Measurements from ENCODE around the gene CARMIL3.

Gene CARMIL3

GRCh38 chr14:24092505-24093206, 40.8 kb downstream of the CARMIL3 start:
- Histone ChIP-seq H3K27me3 (ENCODE audit: control insufficient read depth in 3 of 3, insufficient read depth in 3 of 3, low read depth in 1 of 3, low read length in 3 of 3) (no peaks in the 10 kb centered on the region), H3K4ac (ENCODE audit: low read length) (no peak overlapping the region), H4K8ac (ENCODE audit: low read depth, low read length) (no peak overlapping the region), H3K23ac (ENCODE audit: low read depth, low read length, poor library complexity) (no peak overlapping the region), H3K4me1 (ENCODE audit: control insufficient read depth in 2 of 2, insufficient read depth in 1 of 2, low read depth in 1 of 2, low read length in 2 of 2) (peaks cover 14% of the 10 kb centered on the region in 2 donors), H3K27ac (replicated peaks; ENCODE audit: low read length) (no peak overlapping the region), H2BK5ac (ENCODE audit: low read length) (no peak overlapping the region), H3K36me3 (replicated peaks in 1 of 2; ENCODE audit: control insufficient read depth in 2 of 2, insufficient read depth in 2 of 2, low read length in 2 of 2) (peaks cover 0 to 3% of the 10 kb centered on the region in 2 donors), H3K9me3 (replicated peaks in 1 of 2; ENCODE audit: control insufficient read depth in 2 of 2, insufficient read depth in 1 of 2, low read depth in 1 of 2, low read length in 2 of 2) (no peaks in the 10 kb centered on the region), H3K4me2 (ENCODE audit: insufficient read depth, low read length, poor library complexity, severe bottlenecking) (no peak overlapping the region), H2AK5ac (ENCODE audit: low read depth, low read length) (no peak overlapping the region), H2AFZ (ENCODE audit: low read length) (no peak overlapping the region), H2BK12ac (ENCODE audit: low read length) (no peak overlapping the region), H2BK15ac (ENCODE audit: low read length) (peak overlapping the region; percentile 22), H3K18ac (ENCODE audit: low read length) (no peak overlapping the region), H3K14ac (ENCODE audit: low read length) (no peak overlapping the region), H3K4me3 (ENCODE audit: low read length in 2 of 2) (no peak overlapping the region), H3K9ac (ENCODE audit: low read depth, low read length, poor library complexity) (no peak overlapping the region), H2BK120ac (ENCODE audit: low read depth, low read length) (no peak overlapping the region), H3K79me1 (ENCODE audit: low read depth, low read length) (no peaks in the 10 kb centered on the region), H4K91ac (ENCODE audit: low read depth, low read length, poor library complexity) (no peak overlapping the region)
- no CpG with 5 or more reads among the region's 4 CpGs for WGBS, 2 donors (ENCODE audit: extremely low coverage in 2 of 2, insufficient read length in 2 of 2, insufficient replicate concordance in 1 of 2)
- no peak for DNase-seq (ENCODE audit: low spot score)

GRCh38 chr14:24093207-24093900, 41.5 kb downstream of the CARMIL3 start:
- Histone ChIP-seq H3K79me1 (ENCODE audit: low read depth, low read length) (no peaks in the 10 kb centered on the region), H2BK5ac (ENCODE audit: low read length) (no peak overlapping the region), H2AFZ (ENCODE audit: low read length) (peak overlapping the region; percentile 97), H3K23ac (ENCODE audit: low read depth, low read length, poor library complexity) (no peak overlapping the region), H3K27ac (replicated peaks; ENCODE audit: low read length) (peak overlapping the region; percentile 34), H2BK120ac (ENCODE audit: low read depth, low read length) (no peak overlapping the region), H3K36me3 (replicated peaks in 1 of 2; ENCODE audit: control insufficient read depth in 2 of 2, insufficient read depth in 2 of 2, low read length in 2 of 2) (peaks cover 5 to 6% of the 10 kb centered on the region in 2 donors), H2BK12ac (ENCODE audit: low read length) (no peak overlapping the region), H3K18ac (ENCODE audit: low read length) (peak overlapping the region; percentile 50), H4K91ac (ENCODE audit: low read depth, low read length, poor library complexity) (no peak overlapping the region), H3K4me1 (ENCODE audit: control insufficient read depth in 2 of 2, insufficient read depth in 1 of 2, low read depth in 1 of 2, low read length in 2 of 2) (peaks cover 14% of the 10 kb centered on the region in 2 donors), H3K27me3 (ENCODE audit: control insufficient read depth in 3 of 3, insufficient read depth in 3 of 3, low read depth in 1 of 3, low read length in 3 of 3) (no peaks in the 10 kb centered on the region), H4K8ac (ENCODE audit: low read depth, low read length) (no peak overlapping the region), H3K4me2 (ENCODE audit: insufficient read depth, low read length, poor library complexity, severe bottlenecking) (no peak overlapping the region), H3K9ac (ENCODE audit: low read depth, low read length, poor library complexity) (no peak overlapping the region), H3K14ac (ENCODE audit: low read length) (no peak overlapping the region), H2BK15ac (ENCODE audit: low read length) (peak overlapping the region; percentile 5), H3K4ac (ENCODE audit: low read length) (no peak overlapping the region), H3K9me3 (replicated peaks in 1 of 2; ENCODE audit: control insufficient read depth in 2 of 2, insufficient read depth in 1 of 2, low read depth in 1 of 2, low read length in 2 of 2) (no peaks in the 10 kb centered on the region), H2AK5ac (ENCODE audit: low read depth, low read length) (peak overlapping the region; percentile 36), H3K4me3 (ENCODE audit: low read length in 2 of 2) (peak overlapping the region in 1 of 2 donors; percentile 73)
- no peak for DNase-seq (ENCODE audit: low spot score)
- no CpG with 5 or more reads among the region's 19 CpGs for WGBS, 2 donors (ENCODE audit: extremely low coverage in 2 of 2, insufficient read length in 2 of 2, insufficient replicate concordance in 1 of 2)

- Histone ChIP-seq H3K27me3 (ENCODE audit: control insufficient read depth in 3 of 3, insufficient read depth in 3 of 3, low read depth in 1 of 3, low read length in 3 of 3) (no peaks in the 10 kb centered on the region), H2BK120ac (ENCODE audit: low read depth, low read length) (peak within 1 kb of the TSS; percentile 81), H3K4me1 (ENCODE audit: control insufficient read depth in 2 of 2, insufficient read depth in 1 of 2, low read depth in 1 of 2, low read length in 2 of 2) (peaks cover 14% of the 10 kb centered on the region in 2 donors), H3K27ac (replicated peaks; ENCODE audit: low read length) (peak within 1 kb of the TSS; percentile 65), H2BK15ac (ENCODE audit: low read length) (peak within 1 kb of the TSS; percentile 79), H2BK12ac (ENCODE audit: low read length) (no peak within 1 kb of the TSS), H3K9ac (ENCODE audit: low read depth, low read length, poor library complexity) (peak within 1 kb of the TSS; percentile 91), H2AFZ (ENCODE audit: low read length) (peak within 1 kb of the TSS; percentile 97), H3K23ac (ENCODE audit: low read depth, low read length, poor library complexity) (peak within 1 kb of the TSS; percentile 94), H3K79me1 (ENCODE audit: low read depth, low read length) (no peaks in the 10 kb centered on the region), H3K36me3 (replicated peaks in 1 of 2; ENCODE audit: control insufficient read depth in 2 of 2, insufficient read depth in 2 of 2, low read length in 2 of 2) (peaks cover 11 to 12% of the 10 kb centered on the region in 2 donors), H3K9me3 (replicated peaks in 1 of 2; ENCODE audit: control insufficient read depth in 2 of 2, insufficient read depth in 1 of 2, low read depth in 1 of 2, low read length in 2 of 2) (no peaks in the 10 kb centered on the region), H3K4me2 (ENCODE audit: insufficient read depth, low read length, poor library complexity, severe bottlenecking) (peak within 1 kb of the TSS; percentile 83), H3K4ac (ENCODE audit: low read length) (no peak within 1 kb of the TSS), H2AK5ac (ENCODE audit: low read depth, low read length) (peak within 1 kb of the TSS; percentile 64), H3K4me3 (ENCODE audit: low read length in 2 of 2) (peak within 1 kb of the TSS; percentile 73 to 92), H3K18ac (ENCODE audit: low read length) (peak within 1 kb of the TSS; percentile 95), H3K14ac (ENCODE audit: low read length) (peak within 1 kb of the TSS; percentile 64), H2BK5ac (ENCODE audit: low read length) (peak within 1 kb of the TSS; percentile 66), H4K8ac (ENCODE audit: low read depth, low read length) (peak within 1 kb of the TSS; percentile 29), H4K91ac (ENCODE audit: low read depth, low read length, poor library complexity) (no peak within 1 kb of the TSS)
- peak; percentile 81 for DNase-seq (ENCODE audit: low spot score)
- no CpG with 5 or more reads among the region's 68 CpGs for WGBS, 2 donors (ENCODE audit: extremely low coverage in 2 of 2, insufficient read length in 2 of 2, insufficient replicate concordance in 1 of 2)
These were observed 42.4 kb downstream of the CARMIL3 start, which contains the start of gene PCK2 for GRCh38 chr14:24093901-24094840. PCK2 (plus strand) TSS chr14:24094311; CDS start chr14:24094406, 95 bp downstream.

Measured in neuronal stem cell (in vitro differentiated cells).